GM12865 (cell line): ENCODE results near the gene CELF2.

Source experiments
- DNase-seq: peaks from one replicate; pipeline ENCODE4 v3.0.0; 2010; ENCODE audit warnings: low read depth
- H3K4me3 ChIP-seq: 2 replicates; pipeline ENCODE4 v1.5.1; 2011; ENCODE audit warnings: mild to moderate bottlenecking, low read depth, low read length, control low read depth
- CTCF ChIP-seq: IDR thresholded peaks from 2 replicates; pipeline ENCODE4 v1.5.1; 2011; ENCODE audit warnings: low read length, control low read depth, low read depth, inconsistent platforms; ENCODE audit not compliant: insufficient read depth; ENCODE audit errors: missing control alignments

CELF2 gene

GRCh38 chr10:11245510-11245909, 227.8 kb downstream of the CELF2 start:
- peak overlapping the region; percentile 60 for H3K4me3 ChIP-seq
- TF ChIP-seq CTCF = no peak
- peak; percentile 88 for DNase-seq

- TF ChIP-seq CTCF = no peak
- peak overlapping the region; percentile 60 for H3K4me3 ChIP-seq
- peak; percentile 67 for DNase-seq
Measured at GRCh38 chr10:11245981-11246590, 228.4 kb downstream of the CELF2 start.

GRCh38 chr10:11246752-11247467, 229.2 kb downstream of the CELF2 start:
- no peak for TF ChIP-seq CTCF
- H3K4me3 ChIP-seq = peak overlapping the region; percentile 60
- DNase-seq = peak; percentile 88

GRCh38 chr10:11249152-11249807, 231.6 kb downstream of the CELF2 start:
- no peak for DNase-seq
- no peak overlapping the region for H3K4me3 ChIP-seq
- TF ChIP-seq CTCF = no peak

GRCh38 chr10:11249808-11250195, 232.1 kb downstream of the CELF2 start:
- DNase-seq = no peak
- no peak for TF ChIP-seq CTCF
- H3K4me3 ChIP-seq = no peak overlapping the region

GRCh38 chr10:11250304-11250703, 232.6 kb downstream of the CELF2 start:
- no peak overlapping the region for H3K4me3 ChIP-seq
- DNase-seq = no peak
- TF ChIP-seq CTCF = no peak
